ENCODE measurements around the gene THSD4.

- TF ChIP-seq CTCF (conservative IDR thresholded peaks at IDR 0.05 in 1 of 2, IDR thresholded peaks at IDR 0.05 in 1 of 2; ENCODE audit: extremely low read depth in 1 of 2, insufficient read depth in 1 of 2, low read depth in 1 of 2, low read length in 2 of 2) (no peak), EZH2 (IDR thresholded peaks at IDR 0.05; ENCODE audit: borderline replicate concordance, low read length) (no peak)
These were observed 296.5 kb downstream of the THSD4 start for GRCh38 chr15:71411538-71412482.
